ENCODE results near the gene TDRD12. TPM values are rescaled to one million over a fixed set of nuclear protein-coding genes. Genes with fewer than 3 reads are reported as not detected.

Gene TDRD12
- total and polyA plus RNA-seq, 2 of the 13 experiments (the other 11 are each of a cell fraction or from before 2014, with no cell fraction given), result 0.03 to 0.40 TPM

DNA sequence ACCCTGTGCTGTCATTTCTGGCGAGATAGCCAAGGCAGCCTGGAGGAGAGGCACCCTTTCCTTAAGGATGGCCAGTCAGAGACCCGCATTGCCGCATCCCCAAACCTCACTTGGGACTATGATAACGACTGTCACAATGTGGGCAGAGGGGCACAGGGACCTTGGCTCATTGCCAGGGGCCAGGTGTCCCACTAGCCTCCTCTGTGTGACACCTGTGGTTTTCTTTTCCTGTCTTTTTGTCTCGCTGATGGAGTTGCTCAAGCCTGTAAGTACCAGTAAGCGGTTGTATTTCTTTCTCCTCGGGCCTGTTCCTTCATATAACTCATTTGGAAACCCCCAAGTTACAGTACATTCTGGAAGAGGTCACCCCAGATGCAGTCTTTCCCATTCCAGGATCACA, 59.5 kb downstream of the TDRD12 start:
- FAIRE-seq (no peak), ATAC-seq (no peak), DNase-seq (ENCODE audit: low spot score) (no peak)
- Histone ChIP-seq H2AFZ (ENCODE audit: low read length) (no peak overlapping the region), H3K27ac (ENCODE audit: extremely low read length, insufficient read depth, low read length) (no peak overlapping the region), H3K4me1 (ENCODE audit: insufficient read depth, low read length) (no peaks in the 10 kb centered on the region), H3K4me3 (replicated peaks in 1 of 3; ENCODE audit: insufficient read depth in 1 of 3, low read depth in 2 of 3, low read length in 3 of 3) (no peak overlapping the region), H3K79me2 (ENCODE audit: insufficient read depth, low read length) (no peaks in the 10 kb centered on the region), H3K27me3 (ENCODE audit: control insufficient read depth in 1 of 2, insufficient read depth in 2 of 2, low read length in 2 of 2) (peaks cover 3 to 13% of the 10 kb centered on the region in 2 experiments; a peak in 3 of 5 replicates), H3K36me3 (replicated peaks in 1 of 2; ENCODE audit: control insufficient read depth in 1 of 2, insufficient read depth in 2 of 2, low read length in 2 of 2) (no peaks in the 10 kb centered on the region), H4K20me1 (ENCODE audit: insufficient read depth, low read length) (no peaks in the 10 kb centered on the region), H3K4me2 (ENCODE audit: low read depth, low read length) (no peak overlapping the region), H3K9me3 (ENCODE audit: low read length) (no peaks in the 10 kb centered on the region), H3K9ac (ENCODE audit: insufficient read depth, low read depth, low read length) (no peak overlapping the region)
- 20% methylated on average over 3 of the region's 7 CpGs for WGBS (ENCODE audit: low lambda C conversion rate)
- ChIA-PET CTCF (ENCODE audit: low intra/inter-chr PET ratio, low total read pairs) (no interaction called here), POLR2A (no interaction called here)
- no TSS peak for BruUV-seq (replicated peaks)
- in situ Hi-C loops (cut with HindIII; ENCODE audit: extremely low pct_ligation_motif_present, low pct_unique_long_range_greater_than_20kb) (no loop called here), intact Hi-C loops (cut with micrococcal nuclease; ENCODE audit: unreplicated experiment) (no loop called here)
- TF ChIP-seq NFIB (CRISPR knock-in tag; IDR thresholded peaks at IDR 0.05; ENCODE audit: borderline replicate concordance) (no peak), ETV6 (CRISPR knock-in tag; conservative IDR thresholded peaks at IDR 0.05) (no peak), ZNF770 (CRISPR knock-in tag; IDR thresholded peaks at IDR 0.05) (no peak), ARID4A (CRISPR knock-in tag; IDR thresholded peaks at IDR 0.05; ENCODE audit: borderline replicate concordance) (no peak), HMG20B (CRISPR knock-in tag; conservative IDR thresholded peaks at IDR 0.05) (no peak), ZNF350 (CRISPR knock-in tag; IDR thresholded peaks at IDR 0.05; ENCODE audit: borderline replicate concordance, low read depth) (no peak), ZBTB3 (CRISPR knock-in tag; IDR thresholded peaks at IDR 0.05; ENCODE audit: borderline replicate concordance, low read depth) (no peak), CBFB (CRISPR knock-in tag; IDR thresholded peaks at IDR 0.05) (no peak), RXRA (CRISPR knock-in tag; IDR thresholded peaks at IDR 0.05) (no peak), MXI1 (IDR thresholded peaks at IDR 0.05; ENCODE audit: borderline replicate concordance, low read depth, low read length) (no peak)
- TF ChIP-seq, protein P1, sequence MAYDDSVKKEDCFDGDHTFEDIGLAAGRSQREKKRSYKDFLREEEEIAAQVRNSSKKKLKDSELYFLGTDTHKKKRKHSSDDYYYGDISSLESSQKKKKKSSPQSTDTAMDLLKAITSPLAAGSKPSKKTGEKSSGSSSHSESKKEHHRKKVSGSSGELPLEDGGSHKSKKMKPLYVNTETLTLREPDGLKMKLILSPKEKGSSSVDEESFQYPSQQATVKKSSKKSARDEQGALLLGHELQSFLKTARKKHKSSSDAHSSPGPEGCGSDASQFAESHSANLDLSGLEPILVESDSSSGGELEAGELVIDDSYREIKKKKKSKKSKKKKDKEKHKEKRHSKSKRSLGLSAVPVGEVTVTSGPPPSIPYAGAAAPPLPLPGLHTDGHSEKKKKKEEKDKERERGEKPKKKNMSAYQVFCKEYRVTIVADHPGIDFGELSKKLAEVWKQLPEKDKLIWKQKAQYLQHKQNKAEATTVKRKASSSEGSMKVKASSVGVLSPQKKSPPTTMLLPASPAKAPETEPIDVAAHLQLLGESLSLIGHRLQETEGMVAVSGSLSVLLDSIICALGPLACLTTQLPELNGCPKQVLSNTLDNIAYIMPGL (CRISPR knock-in tag; IDR thresholded peaks at IDR 0.05; ENCODE audit: borderline replicate concordance in 1 of 2, low read depth in 1 of 2), result no peak
- TF ChIP-seq, protein P2, sequence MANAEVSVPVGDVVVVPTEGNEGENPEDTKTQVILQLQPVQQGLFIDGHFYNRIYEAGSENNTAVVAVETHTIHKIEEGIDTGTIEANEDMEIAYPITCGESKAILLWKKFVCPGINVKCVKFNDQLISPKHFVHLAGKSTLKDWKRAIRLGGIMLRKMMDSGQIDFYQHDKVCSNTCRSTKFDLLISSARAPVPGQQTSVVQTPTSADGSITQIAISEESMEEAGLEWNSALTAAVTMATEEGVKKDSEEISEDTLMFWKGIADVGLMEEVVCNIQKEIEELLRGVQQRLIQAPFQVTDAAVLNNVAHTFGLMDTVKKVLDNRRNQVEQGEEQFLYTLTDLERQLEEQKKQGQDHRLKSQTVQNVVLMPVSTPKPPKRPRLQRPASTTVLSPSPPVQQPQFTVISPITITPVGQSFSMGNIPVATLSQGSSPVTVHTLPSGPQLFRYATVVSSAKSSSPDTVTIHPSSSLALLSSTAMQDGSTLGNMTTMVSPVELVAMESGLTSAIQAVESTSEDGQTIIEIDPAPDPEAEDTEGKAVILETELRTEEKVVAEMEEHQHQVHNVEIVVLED (CRISPR knock-in tag; IDR thresholded peaks at IDR 0.05; ENCODE audit: borderline replicate concordance), result no peak
- TF ChIP-seq, protein P3, sequence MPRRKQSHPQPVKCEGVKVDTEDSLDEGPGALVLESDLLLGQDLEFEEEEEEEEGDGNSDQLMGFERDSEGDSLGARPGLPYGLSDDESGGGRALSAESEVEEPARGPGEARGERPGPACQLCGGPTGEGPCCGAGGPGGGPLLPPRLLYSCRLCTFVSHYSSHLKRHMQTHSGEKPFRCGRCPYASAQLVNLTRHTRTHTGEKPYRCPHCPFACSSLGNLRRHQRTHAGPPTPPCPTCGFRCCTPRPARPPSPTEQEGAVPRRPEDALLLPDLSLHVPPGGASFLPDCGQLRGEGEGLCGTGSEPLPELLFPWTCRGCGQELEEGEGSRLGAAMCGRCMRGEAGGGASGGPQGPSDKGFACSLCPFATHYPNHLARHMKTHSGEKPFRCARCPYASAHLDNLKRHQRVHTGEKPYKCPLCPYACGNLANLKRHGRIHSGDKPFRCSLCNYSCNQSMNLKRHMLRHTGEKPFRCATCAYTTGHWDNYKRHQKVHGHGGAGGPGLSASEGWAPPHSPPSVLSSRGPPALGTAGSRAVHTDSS (CRISPR knock-in tag; conservative IDR thresholded peaks at IDR 0.05), result no peak

Measured in HepG2 (cell line).